HL-60 (cell line): ENCODE measurements around the gene TM9SF3.

Source experiments
- DNase-seq, 2 experiments: peaks; one replicate each; pipeline ENCODE4 v3.0.0-alpha.2; 2010 to 2020; ENCODE audit warnings: low read depth in 1 of 2, low spot score in 1 of 2
- H3K27ac ChIP-seq: fragments of 250-450 bp; sonication (Bioruptor Pico); replicated peaks from 2 replicates; pipeline ENCODE4 v1.5.1; 2020; ENCODE audit warnings: mild to moderate bottlenecking, moderate library complexity
- H3K27me3 ChIP-seq: fragments of 250-450 bp; sonication (Bioruptor Pico); 2 replicates; pipeline ENCODE4 v1.5.1; 2021; ENCODE audit warnings: mild to moderate bottlenecking, moderate library complexity; ENCODE audit not compliant: insufficient read depth, poor library complexity, severe bottlenecking
- H3K4me3 ChIP-seq: replicated peaks from 2 replicates; pipeline ENCODE4 v1.5.1; 2011; ENCODE audit warnings: mild to moderate bottlenecking, control low read depth, low read length; ENCODE audit not compliant: insufficient read depth
- GABPA ChIP-seq: IDR thresholded peaks from 2 replicates; pipeline ENCODE4 v1.6.1; 2012; ENCODE audit warnings: low read depth
- POLR2AphosphoS5 ChIP-seq: IDR thresholded peaks from 2 replicates; pipeline ENCODE4 v1.6.1; 2012; ENCODE audit warnings: low read depth
- SPI1 ChIP-seq: IDR thresholded peaks from 2 replicates; pipeline ENCODE4 v1.6.1; 2012; ENCODE audit warnings: low read depth, mild to moderate bottlenecking, borderline replicate concordance
- TF ChIP-seq, protein P1 (sequence below): IDR thresholded peaks from 2 replicates; pipeline ENCODE4 v1.6.1; 2012; ENCODE audit warnings: low read depth; ENCODE audit not compliant: insufficient replicate concordance
- TF ChIP-seq, protein P2 (sequence below): IDR thresholded peaks from one replicate; pipeline ENCODE4 v1.5.1; 2011; ENCODE audit warnings: low read length, control low read depth, inconsistent platforms; ENCODE audit not compliant: insufficient read depth

Gene TM9SF3

DNA sequence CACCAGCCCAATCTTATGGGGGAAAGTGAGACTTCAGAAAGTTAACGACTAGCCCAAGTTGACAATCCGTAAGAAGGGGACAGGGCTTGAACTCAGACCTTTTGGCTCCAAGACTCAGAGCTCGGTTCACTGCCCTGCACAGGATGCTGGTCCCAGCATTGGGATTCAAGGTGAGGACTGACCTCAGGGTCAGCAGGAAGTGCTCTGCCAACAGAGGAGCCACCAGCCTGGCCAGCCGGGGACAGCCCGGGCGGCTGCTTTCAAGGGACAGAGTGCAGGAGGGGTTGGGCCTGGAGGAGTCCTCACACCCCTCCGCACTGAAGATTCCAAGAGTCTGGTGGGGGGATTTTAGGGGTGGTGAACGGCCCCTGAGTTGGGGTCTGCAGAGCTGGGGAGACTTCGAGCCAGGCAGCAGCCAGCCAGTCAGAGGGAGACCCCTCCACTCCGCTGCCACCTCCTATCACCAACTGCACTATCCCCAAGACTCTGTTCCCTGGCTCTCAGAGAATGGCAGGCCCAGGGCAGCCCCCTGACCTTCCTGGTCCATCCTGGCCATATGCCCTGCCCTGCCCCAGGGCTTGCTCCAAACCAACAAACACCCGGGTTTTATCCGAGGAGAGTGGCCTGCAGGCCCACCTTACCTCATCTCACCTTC lies 92.8 kb downstream of the TM9SF3 start:
- TF ChIP-seq SPI1 (no peak), POLR2AphosphoS5 (no peak), GABPA (no peak)
- TF ChIP-seq, protein P1, sequence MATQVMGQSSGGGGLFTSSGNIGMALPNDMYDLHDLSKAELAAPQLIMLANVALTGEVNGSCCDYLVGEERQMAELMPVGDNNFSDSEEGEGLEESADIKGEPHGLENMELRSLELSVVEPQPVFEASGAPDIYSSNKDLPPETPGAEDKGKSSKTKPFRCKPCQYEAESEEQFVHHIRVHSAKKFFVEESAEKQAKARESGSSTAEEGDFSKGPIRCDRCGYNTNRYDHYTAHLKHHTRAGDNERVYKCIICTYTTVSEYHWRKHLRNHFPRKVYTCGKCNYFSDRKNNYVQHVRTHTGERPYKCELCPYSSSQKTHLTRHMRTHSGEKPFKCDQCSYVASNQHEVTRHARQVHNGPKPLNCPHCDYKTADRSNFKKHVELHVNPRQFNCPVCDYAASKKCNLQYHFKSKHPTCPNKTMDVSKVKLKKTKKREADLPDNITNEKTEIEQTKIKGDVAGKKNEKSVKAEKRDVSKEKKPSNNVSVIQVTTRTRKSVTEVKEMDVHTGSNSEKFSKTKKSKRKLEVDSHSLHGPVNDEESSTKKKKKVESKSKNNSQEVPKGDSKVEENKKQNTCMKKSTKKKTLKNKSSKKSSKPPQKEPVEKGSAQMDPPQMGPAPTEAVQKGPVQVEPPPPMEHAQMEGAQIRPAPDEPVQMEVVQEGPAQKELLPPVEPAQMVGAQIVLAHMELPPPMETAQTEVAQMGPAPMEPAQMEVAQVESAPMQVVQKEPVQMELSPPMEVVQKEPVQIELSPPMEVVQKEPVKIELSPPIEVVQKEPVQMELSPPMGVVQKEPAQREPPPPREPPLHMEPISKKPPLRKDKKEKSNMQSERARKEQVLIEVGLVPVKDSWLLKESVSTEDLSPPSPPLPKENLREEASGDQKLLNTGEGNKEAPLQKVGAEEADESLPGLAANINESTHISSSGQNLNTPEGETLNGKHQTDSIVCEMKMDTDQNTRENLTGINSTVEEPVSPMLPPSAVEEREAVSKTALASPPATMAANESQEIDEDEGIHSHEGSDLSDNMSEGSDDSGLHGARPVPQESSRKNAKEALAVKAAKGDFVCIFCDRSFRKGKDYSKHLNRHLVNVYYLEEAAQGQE = no peak
- TF ChIP-seq, protein P2, sequence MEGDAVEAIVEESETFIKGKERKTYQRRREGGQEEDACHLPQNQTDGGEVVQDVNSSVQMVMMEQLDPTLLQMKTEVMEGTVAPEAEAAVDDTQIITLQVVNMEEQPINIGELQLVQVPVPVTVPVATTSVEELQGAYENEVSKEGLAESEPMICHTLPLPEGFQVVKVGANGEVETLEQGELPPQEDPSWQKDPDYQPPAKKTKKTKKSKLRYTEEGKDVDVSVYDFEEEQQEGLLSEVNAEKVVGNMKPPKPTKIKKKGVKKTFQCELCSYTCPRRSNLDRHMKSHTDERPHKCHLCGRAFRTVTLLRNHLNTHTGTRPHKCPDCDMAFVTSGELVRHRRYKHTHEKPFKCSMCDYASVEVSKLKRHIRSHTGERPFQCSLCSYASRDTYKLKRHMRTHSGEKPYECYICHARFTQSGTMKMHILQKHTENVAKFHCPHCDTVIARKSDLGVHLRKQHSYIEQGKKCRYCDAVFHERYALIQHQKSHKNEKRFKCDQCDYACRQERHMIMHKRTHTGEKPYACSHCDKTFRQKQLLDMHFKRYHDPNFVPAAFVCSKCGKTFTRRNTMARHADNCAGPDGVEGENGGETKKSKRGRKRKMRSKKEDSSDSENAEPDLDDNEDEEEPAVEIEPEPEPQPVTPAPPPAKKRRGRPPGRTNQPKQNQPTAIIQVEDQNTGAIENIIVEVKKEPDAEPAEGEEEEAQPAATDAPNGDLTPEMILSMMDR = no peak
- DNase-seq = no peak
- no peak overlapping the region for H3K4me3 ChIP-seq
- H3K27me3 ChIP-seq = peaks cover 2% of the 10 kb centered on the region
- no peak overlapping the region for H3K27ac ChIP-seq

DNA sequence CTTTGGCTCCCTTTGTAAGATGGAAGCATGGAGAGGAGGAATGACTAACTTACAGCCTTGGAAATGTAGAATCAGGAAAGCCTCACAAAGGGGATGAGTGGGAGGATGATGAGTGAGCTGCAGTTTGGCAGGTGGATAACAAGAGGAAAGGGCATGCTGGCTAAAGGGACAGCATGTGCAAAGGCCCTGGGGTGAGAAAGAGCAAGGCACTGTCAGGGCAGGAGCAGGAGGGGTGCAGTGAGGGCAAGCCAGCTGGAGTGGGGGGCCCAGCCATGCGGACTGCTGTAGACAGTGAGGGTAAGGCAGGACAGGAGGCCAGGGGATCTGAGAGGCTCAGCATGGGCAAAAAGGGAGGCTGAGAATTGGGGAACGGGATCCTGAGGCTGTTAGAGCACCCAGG lies 93.6 kb downstream of the TM9SF3 start:
- DNase-seq = no peak
- no peak for TF ChIP-seq GABPA
- TF ChIP-seq POLR2AphosphoS5 = no peak
- TF ChIP-seq, protein P2 = no peak
- TF ChIP-seq, protein P1 = no peak
- H3K27me3 ChIP-seq = peaks cover 2% of the 10 kb centered on the region
- no peak overlapping the region for H3K4me3 ChIP-seq
- no peak overlapping the region for H3K27ac ChIP-seq

DNA sequence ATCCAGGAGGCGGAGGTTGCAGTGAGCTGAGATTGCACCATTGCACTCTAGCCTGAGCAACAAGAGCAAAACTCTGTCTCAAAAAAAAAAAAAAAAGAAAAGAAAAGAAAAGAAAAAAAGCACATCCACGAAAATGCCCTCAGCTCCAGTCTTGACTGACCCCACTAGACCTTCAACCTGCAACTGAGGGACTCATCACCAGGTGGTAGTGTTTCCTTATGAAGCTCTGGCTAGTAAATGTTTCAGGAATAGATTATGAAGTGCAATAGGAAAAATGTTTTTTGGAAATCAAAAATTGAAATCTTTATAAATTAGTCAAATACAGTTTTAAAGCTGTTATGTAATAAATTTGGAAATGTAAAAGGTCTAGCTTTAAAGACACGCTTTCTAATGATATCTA lies 95.5 kb downstream of the TM9SF3 start:
- no peak for DNase-seq
- TF ChIP-seq SPI1 = no peak
- TF ChIP-seq, protein P1 = no peak
- no peak for TF ChIP-seq POLR2AphosphoS5
- TF ChIP-seq, protein P2 = no peak
- TF ChIP-seq GABPA = no peak
- no peak overlapping the region for H3K27ac ChIP-seq
- H3K27me3 ChIP-seq = peaks cover 2% of the 10 kb centered on the region
- H3K4me3 ChIP-seq = no peak overlapping the region
